Left ventricle myocardium superior (tissue), 1 donor: ENCODE data around the gene ADGRL2. TPM values are rescaled to one million over a fixed set of nuclear protein-coding genes. Genes with fewer than 3 reads are reported as not detected.
"Not testable (repeated sequence)": the region's sequence is repeated elsewhere in the genome, so short reads cannot be mapped to it uniquely, and the experiment has no call there.

ENCODE experiments used
- ATAC-seq: fragments of 200-7000 bp; cut with Tn5 transposase; one replicate; pipeline ENCODE4 v1.9.1; 2020; ENCODE audit warnings: mild to moderate bottlenecking, moderate library complexity
- DNase-seq: peaks from one replicate; pipeline ENCODE4 v3.0.0-alpha.2; 2020
- intact Hi-C: fragments of 100-400 bp; cut with micrococcal nuclease; formaldehyde crosslinking; loops from one replicate; pipeline ENCODE4 v1.11.0; 2022
- total RNA-seq: library from RNA; stranded (reverse); fragmentation: NEBNext Ultra II Directional; extraction: Animal tissue kit (Norgen Biotek cat#: 25700); gene quantifications from one replicate; pipeline ENCODE4 v1.2.1, GENCODE V29; 2021
- donor health status: DM: no; HTN: yes; CAD: no; lungs with severe emphysema.

ADGRL2 gene
- total RNA-seq, 1 donor from 2014 or later: 48.1 TPM

DNA sequence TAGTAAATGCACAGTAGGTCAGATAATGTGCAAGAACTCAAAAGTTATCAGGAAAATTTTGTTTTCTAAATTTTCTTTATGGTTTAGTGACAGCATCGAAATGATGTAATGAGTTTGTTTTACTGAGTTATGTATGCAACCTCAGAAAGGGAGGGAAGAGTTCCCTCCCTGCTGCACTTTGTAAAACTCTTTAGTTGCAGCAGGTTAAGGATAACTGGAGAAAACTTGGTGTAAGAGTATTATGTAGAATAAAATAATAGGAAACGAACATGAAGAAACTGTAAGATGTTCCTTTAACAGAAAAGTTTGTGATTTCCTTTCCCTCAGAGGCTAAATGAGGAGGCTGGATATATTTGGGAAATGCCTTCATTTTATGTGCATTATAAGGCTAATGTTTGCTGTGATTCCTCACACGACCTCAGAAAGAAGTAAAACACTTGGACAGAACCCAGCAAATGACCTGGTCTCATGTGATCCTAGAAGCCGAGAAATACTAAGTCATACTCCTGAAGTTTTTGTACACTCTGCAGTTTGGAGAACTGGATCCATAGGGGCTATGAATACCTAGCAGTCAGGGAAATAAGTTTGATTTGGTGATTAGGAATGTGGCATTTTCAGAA, 35.4 kb downstream of the ADGRL2 start:
- no peak for DNase-seq
- intact Hi-C loops: no loop called here
- peak; percentile 23 for ATAC-seq

GRCh38 chr1:81838600-81839218, 38.0 kb downstream of the ADGRL2 start:
- no peak for ATAC-seq
- DNase-seq: no peak
- intact Hi-C loops: no loop called here

- no peak for ATAC-seq
- intact Hi-C loops: no loop called here
- DNase-seq: no peak
Measured at GRCh38 chr1:81840805-81841204, 40.1 kb downstream of the ADGRL2 start.

DNA sequence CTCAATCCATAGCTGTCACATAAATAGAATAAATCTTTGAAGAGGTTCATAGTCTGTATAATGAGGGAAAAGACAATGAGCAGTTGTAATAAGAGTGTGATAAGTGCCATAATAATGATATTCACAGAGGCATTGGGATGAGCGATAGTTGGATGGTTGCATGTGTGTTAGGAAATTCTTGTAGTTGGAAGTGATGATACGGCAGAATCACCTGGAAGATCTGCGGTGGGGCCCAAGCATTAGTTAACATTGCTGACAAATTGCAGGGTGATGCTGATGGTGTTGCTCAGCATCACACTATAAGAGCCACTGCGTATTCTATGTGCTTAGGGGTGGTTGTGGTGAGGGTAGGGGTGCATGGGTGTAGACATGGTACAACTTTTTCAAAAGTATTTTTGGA, 41.1 kb downstream of the ADGRL2 start:
- ATAC-seq (no peak), DNase-seq (no peak)
- intact Hi-C loops: no loop called here

- DNase-seq (no peak), ATAC-seq (no peak)
- intact Hi-C loops: no loop called here
Measured at GRCh38 chr1:81844477-81844876, 43.7 kb downstream of the ADGRL2 start.

DNA sequence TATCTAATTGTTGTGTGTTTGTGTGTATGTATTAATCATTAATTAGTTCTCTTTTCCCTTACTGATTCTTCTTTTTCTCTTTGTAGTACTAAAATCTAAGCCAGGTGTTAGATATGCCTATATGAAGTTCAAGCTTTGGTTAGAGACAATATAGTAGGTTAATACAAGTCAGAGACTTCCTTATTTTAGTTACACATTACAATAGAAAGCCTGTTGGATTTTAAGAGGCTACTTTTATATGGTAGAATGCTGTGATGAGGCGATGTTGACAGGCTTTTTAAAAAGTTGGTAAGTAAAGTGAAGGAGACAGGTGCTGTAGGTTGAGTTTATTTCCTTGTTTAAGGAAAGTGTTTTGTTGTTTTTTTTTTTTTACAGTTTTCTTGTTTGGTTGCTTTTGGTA, 45.9 kb downstream of the ADGRL2 start:
- ATAC-seq: no peak
- intact Hi-C loops: no loop called here
- DNase-seq: no peak

- intact Hi-C loops: no loop called here
- ATAC-seq: no peak
- DNase-seq: no peak
Measured at GRCh38 chr1:81847063-81847462, 46.3 kb downstream of the ADGRL2 start.

DNA sequence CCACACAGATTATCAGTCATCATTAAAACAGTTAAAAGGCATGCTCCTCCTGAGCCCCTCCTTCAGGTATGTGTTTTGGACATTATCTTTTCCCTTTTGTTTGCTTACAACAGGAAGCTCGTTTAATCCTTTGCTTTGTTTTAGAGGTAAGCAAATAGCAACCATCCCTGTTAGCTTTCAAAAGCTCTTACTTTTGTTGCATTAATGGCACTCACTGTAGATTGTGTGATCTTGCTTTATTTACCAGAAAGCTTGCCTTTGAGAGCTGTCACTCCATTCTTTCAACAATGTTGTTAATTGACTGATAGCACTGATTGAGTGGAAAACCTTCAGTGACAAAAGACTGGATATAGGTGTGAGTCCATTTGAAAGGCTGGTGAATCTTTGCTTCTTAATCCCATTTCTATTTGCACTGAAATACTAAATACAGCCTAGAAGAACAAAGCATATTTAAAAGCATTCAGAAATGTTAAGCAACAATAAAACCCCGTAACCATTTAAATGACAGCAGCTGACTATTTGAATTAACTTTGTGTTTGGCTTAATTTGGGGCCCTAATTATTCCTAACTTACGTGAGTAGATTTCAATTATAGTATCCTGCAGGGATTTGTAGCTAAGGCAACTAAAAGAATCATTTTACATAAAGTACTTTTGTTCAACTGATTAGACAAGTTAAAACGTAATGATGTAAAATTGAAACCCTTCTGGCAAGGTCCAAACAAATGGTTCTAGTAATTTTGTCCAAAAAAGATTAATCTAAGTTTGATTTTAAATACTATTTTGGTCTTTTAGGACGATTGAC, 48.3 kb downstream of the ADGRL2 start:
- DNase-seq (no peak), ATAC-seq (no peak)
- intact Hi-C loops: no loop called here

DNA sequence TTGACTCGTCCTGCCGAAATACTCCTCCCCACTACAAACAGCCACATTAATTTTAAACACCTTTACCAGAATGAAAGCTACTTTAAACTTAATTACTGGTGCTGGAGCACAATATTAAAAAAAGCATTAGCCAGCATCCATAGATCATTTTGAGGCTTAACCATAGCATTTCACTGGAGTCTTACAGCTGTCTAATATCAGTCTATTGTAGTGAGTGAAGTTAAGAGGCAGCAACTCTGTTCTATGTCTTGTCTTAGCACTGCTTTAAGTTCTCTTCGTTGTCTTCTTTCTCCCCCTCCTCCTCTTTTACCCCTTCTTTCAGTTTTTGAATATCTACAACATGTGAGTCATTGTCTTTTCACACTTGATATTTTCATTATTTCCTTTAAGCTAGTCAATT, 49.3 kb downstream of the ADGRL2 start:
- ATAC-seq (no peak), DNase-seq (no peak)
- intact Hi-C loops: no loop called here

DNA sequence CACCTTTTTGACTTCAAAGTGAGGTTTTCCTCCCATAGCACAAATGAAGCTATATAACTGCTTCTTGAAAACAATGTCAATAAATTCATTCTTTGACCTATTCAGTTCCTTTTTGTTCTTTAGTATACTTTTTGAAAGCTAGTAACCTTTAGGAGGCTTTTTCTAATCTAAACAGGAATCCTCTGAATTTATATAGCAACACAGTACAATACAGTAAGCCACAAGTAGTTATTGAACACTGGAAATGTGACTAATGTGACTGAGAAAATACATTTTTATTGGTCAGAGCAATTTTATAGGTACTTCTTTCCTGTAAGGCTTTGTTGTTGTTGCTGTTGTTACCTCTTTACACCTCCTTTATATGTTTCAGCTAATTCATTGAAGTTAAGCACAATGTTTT, 49.8 kb downstream of the ADGRL2 start:
- intact Hi-C loops: no loop called here
- DNase-seq: no peak
- ATAC-seq: no peak

GRCh38 chr1:81851217-81851616, 50.5 kb downstream of the ADGRL2 start:
- intact Hi-C loops: no loop called here
- ATAC-seq: no peak
- no peak for DNase-seq

- intact Hi-C loops: no loop called here
- DNase-seq (no peak), ATAC-seq (no peak)
Measured at GRCh38 chr1:81852961-81853360, 52.2 kb downstream of the ADGRL2 start.

DNA sequence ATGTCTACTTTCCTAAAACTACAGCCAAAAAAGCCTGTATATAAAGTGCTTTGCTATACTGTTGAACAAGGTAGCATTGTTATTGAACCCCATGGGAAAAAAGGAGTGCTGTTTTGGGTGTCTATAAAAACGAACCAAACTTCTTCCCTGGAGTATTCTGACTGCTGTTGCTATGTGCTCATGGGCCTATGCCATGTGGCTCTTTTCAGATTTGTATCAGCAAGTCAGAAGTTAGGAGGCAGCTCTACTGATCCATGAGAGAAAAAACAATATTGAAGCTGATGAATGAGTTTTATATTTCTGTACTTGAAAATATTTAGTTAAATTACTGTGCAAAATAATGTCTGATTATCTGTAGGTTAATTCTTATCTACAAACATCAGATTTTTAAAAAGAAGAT, 66.5 kb downstream of the ADGRL2 start:
- DNase-seq: no peak
- no peak for ATAC-seq
- intact Hi-C loops: no loop called here

DNA sequence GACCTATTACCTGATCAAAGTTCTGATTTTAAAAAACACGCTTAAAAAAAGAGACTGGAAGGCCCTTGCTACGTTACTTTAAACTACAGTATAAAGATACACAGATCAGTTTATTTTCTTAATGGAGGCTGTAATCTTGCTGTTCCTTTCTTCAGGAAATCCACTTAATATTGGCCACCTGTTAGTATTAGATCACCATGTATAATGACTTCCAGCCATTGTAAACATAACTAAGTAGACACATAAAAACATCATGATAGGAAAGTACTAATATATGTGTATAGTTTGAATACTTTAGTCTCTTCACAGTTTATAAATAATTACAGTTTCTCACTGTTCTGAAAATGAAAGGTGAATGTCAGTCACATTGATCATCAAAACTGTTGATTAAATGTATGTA, 68.6 kb downstream of the ADGRL2 start:
- no peak for ATAC-seq
- no peak for DNase-seq
- intact Hi-C loops: no loop called here

DNA sequence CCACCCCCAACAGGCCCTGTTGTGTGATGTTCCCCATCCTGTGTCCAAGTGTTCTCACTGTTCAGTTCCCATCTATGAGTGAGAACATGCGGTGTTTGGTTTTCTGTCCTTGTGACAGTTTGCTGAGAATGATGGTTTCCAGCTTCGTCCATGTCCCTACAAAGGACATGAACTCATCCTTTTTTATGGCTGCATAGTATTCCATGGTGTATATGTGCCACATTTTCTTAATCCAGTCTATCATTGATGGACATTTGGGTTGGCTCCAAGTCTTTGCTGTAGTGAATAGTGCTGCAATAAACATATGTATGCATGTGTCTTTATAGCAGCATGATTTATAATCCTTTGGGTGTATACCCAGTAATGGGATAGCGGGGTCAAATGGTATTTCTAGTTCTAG, 70.4 kb downstream of the ADGRL2 start:
- ATAC-seq, intact Hi-C loops, DNase-seq: not testable (repeated sequence)

- ATAC-seq (no peak), DNase-seq (no peak)
- intact Hi-C loops: no loop called here
Measured at GRCh38 chr1:81873946-81874345, 73.2 kb downstream of the ADGRL2 start.

- intact Hi-C loops: no loop called here
- no peak for ATAC-seq
- no peak for DNase-seq
Measured at GRCh38 chr1:81874461-81874860, 73.7 kb downstream of the ADGRL2 start.

DNA sequence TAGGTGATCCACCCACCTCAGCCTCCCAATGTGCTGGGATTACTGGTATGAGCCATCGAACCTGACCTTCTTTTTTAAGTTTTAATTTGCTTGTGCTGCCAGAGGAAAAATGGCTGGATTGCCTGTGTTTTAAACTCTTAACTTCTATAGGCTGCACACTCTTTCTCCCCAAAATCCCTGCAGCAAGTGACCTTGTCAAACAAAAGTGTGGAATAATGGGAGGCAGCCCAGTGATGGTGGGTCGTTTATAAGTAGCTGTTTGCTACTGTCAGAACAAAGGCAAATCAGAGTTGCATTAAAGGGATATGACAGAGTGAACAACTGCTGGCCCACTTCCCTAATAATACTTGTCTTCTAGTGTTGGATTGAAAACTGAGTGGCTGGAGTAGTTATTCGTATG, 74.2 kb downstream of the ADGRL2 start:
- DNase-seq: no peak
- intact Hi-C loops: no loop called here
- ATAC-seq: peak; percentile 18

DNA sequence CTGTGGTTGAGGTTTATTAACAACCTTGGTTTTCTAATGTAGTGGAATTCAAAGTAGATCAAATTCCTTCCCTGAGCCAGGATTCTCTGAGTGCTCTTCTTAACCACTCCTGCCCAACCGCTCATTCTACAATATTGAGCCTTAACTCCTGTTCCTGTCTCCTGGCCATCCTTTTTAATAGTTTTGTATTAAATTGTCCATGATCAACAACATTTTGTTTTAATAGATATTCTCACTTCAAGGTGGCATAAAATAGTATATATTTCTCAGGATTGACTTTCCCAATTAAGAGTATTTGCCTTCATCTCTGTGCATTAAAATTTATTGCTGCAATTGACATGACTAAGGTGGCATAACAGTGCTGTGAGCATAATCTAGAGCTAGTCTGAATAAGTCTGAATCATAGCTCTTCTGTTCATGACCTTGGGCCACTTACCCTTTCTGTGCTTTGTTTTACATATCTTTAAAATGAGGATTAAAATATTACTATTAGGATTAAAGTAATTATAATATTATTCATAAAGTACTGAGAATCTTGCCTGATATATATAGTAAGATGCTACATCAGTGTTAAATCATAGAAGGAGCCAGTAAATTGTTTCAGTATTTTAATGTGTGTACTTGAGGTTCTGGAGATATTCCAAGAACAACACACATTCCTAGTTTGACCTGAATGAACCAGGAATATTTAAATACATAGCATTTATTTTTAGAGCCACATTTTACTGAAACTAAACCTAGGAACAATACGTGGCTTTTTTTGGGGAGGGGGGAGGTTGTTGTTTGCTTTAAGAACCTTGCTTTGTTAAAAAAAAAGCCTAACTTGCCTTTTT, 76.4 kb downstream of the ADGRL2 start:
- intact Hi-C loops: no loop called here
- peak; percentile 55 for ATAC-seq
- DNase-seq: no peak

GRCh38 chr1:81877940-81878339, 77.2 kb downstream of the ADGRL2 start:
- peak; percentile 42 for ATAC-seq
- intact Hi-C loops: no loop called here
- no peak for DNase-seq
